GM18870 (cell line): ENCODE measurements around the gene NR3C1.
"Not testable (repeated sequence)": the region's sequence is repeated elsewhere in the genome, so short reads cannot be mapped to it uniquely, and the experiment has no call there.

ENCODE experiments used
- ATAC-seq: cut with Tn5 transposase; IDR thresholded peaks from one replicate; pipeline ENCODE4 v1.9.1; 2021; ENCODE audit warnings: moderate library complexity; ENCODE audit not compliant: unreplicated experiment

The NR3C1 gene

DNA sequence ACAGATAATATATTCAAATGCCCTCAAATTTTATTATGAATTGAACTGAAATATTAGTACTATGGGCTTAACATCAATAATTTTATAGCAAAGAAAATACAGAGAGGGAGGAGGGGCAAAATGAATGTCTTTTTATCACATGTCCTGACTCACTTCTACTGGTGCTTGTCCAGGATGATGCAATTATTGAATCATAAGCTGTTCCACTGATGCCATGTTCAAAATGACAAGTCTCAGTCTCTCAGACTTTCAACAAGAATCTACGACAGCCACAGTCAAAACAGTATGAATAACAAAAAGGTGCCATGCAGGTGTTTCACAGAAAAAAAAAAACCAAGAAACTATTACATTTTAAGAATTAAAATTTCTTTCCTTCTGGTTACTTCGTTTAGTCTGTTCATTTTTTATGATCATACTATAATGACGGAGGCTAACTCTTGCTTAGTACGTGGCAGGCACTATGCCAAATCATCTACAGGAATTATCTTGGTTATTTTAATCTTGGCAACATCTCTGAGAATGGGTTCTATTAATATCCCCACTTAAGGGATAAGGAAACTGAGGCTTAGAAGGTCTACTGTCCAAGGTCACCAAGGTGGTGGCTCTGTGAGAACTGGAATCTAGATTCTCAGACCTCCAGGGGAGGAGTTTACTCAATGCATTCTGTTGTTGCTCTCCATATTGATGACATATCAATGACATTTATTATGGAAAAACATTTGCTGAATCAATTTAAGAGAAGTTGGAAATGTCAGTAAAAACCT, 61.5 kb downstream of the NR3C1 start:
- ATAC-seq: no peak

- ATAC-seq: no peak
Observed at GRCh38 chr5:143340891-143341685, 62.4 kb downstream of the NR3C1 start.

DNA sequence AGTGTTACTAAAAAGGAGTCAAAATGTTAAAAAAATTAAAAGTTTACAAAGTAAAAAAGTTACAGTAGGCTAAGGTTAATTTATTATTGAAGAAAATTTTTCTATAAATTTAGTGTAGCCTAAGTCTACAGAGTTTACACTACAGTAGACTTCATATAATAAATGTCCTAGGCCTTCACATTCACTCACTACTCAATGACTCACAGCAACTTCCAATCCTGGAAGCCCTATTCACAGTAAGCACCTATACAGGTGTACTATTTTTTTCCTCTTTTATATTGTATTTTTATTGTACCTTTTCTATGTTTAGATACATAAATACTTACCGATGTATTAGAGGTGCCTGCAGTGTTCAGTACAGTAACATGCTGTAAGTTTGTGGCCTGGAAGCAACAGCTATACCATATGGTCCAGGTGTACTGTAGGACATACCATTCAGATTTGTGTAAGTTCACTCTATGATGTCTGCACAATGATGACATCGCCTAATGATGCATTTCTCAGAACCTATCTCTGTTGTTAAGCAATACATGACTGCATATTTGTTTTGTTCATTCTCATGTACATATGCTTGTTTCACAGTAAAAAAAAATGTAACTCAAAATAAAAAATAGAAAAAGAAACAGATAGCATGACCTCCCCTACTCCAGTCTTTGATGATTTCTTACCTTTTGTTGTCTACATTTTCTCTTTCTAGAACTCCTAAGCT, 64.7 kb downstream of the NR3C1 start:
- no peak for ATAC-seq

DNA sequence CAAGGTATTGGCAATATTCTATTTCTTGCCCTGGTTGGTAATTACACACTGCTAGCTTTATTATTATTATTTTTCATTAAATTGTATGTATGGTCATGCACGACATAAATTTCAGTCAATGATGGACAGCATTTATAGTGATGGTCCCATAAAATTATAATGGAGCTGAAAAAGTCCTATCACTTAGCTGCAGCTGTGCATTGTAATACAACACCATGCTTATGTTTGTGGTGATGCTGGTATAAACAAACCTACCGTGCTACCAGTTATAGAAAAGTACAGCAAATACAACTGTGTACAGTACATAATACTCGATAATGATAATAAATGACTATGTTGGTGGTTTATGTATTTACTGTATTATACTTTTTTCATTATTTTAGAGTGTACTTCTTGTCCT, 65.5 kb downstream of the NR3C1 start:
- ATAC-seq: no peak

- no peak for ATAC-seq
Observed at GRCh38 chr5:143336485-143336884, 67.0 kb downstream of the NR3C1 start.

DNA sequence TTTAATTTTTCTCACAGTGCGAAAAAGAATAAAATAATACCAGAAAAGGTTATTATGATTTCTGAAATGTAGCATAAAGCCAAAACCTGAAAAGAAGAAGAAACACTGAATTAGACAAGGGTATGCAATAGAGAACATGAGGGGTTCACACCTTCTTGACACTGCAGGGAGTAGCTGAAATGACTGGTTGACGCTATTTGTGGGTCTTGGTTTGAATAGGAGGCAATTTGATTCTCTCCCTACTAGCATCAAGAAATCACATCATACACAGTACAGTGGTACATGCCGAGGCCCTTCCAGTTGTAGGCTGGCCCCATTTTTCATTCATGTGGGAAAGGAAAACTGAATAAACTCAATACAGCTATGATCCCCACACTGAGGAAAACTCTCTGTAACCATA, 68.6 kb downstream of the NR3C1 start:
- ATAC-seq: no peak

GRCh38 chr5:143334380-143334779, 69.1 kb downstream of the NR3C1 start:
- ATAC-seq: not testable (repeated sequence)

DNA sequence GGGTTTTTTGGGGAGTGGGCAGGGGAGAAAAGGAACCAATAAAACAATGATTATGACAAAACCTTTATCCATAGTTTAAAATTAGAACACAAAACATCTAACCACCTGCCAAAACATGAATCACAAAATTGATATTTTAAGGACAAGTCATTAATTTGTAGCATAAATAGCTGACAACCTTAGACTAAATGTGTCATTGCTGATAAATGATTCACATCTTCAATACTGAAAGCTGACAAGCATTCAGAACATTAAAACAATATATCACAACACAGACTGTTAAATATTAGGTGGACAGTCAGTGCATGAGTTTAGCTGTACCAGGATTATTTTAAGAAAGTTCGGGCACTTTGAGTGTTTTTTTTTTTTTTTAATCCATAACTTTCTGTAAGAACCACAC, 71.5 kb downstream of the NR3C1 start:
- ATAC-seq: no peak

- ATAC-seq: no peak
Observed at GRCh38 chr5:143329843-143330242, 73.6 kb downstream of the NR3C1 start.

DNA sequence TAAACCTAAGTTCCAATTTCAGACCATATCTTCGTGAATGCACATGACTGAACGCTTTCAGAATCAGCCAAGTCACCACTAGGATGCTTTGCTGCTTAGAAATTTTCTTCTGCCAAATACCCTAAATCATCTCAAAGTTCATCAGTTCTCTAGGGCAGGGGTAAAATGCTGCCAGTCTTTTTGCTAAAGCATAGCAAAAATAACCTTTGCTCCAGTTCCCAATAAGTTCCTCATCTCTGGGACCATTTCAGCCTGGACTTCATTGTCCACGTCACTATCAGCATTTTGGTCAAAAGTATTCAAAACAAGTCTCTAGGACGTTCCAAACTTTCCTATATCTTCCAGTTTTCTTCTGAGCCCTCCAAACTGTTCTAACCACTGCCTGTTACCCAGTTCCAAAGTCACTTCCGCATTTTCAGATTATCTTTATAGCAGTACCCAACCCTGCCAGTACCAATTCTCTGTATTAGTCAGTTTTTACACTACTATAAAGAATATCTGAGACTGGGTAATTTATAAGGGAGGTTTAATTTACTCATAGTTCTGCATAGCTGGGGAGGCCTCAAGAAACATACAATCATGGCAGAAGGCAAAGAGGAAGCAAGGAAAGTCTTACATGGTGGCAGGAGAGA, 74.8 kb downstream of the NR3C1 start:
- no peak for ATAC-seq

DNA sequence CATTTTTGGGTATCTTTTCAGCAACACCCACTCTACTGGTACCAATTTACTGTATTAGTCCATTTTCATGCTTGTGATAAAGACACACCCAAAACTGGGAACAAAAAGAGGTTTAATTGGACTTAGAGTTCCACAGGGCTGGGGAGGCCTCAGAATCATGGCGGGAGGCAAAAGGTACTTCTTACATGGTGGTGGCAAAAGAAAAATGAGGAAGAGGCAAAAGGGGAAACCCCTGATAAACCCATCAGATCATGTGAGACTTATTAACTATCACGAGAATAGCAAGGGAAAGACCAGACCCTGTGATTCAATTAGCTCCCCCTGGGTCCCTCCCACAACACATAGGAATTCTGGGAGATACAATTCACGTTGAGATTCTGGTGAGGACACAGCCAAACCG, 78.4 kb downstream of the NR3C1 start:
- not testable (repeated sequence) for ATAC-seq

GRCh38 chr5:143322931-143323630, 80.4 kb downstream of the NR3C1 start:
- not testable (repeated sequence) for ATAC-seq

DNA sequence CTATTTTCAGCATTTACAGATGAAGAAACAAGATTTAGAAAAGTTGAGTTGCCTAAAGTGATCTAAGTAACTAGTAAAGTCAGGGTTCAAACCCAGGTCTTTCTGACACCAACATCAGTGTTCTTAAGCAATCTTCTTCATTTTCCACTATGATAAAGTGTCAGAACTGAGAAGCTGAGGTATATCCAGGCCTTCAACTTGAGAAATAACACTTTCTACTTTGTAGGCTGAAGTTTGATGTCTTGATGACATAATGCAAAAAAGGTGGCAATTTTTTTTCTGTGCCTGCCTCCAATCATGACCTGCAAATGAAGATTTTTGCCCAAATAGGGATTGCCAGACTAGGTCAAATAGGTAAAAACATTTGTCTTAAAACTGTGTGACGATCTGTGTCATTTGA, 81.3 kb downstream of the NR3C1 start:
- ATAC-seq: no peak

DNA sequence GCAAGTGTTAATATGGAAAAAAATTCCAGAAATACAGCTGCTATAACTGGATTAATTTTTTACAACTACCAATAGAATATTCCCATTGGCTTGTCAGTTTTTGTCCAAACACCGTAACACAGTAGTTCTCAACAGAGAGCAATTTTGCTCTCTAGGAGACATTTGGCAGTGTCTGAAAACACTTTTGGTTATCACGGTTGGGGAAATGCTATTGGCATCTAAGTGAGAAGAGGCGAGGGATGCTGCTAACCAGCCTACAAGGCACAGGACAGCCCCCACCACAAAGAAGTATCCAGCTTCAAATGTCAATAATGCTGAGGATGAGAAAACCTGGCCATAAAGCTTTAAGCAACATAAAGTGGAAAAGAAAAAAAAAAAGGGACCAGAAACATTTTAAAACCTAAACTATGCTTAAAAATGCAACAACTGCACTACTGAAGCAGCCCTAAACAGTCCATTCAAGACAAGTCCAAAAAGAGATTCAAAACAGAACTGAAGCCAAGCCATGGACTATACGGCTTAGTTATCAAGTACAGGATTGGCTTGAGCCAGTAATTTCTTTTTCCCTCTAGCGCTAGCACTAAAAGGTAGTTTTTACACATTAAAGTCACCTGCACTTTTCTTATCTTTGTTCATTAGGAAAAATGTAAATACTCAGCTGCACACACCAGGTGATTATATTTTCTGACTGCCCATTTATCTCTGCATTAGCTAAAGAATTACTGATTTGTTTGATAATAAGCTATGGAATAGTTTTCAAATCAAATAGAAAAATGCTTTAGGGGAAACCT, 83.9 kb downstream of the NR3C1 start:
- ATAC-seq: no peak

GRCh38 chr5:143318833-143319232, 84.7 kb downstream of the NR3C1 start:
- ATAC-seq: no peak

- ATAC-seq: no peak
Observed at GRCh38 chr5:143318270-143318669, 85.2 kb downstream of the NR3C1 start.

DNA sequence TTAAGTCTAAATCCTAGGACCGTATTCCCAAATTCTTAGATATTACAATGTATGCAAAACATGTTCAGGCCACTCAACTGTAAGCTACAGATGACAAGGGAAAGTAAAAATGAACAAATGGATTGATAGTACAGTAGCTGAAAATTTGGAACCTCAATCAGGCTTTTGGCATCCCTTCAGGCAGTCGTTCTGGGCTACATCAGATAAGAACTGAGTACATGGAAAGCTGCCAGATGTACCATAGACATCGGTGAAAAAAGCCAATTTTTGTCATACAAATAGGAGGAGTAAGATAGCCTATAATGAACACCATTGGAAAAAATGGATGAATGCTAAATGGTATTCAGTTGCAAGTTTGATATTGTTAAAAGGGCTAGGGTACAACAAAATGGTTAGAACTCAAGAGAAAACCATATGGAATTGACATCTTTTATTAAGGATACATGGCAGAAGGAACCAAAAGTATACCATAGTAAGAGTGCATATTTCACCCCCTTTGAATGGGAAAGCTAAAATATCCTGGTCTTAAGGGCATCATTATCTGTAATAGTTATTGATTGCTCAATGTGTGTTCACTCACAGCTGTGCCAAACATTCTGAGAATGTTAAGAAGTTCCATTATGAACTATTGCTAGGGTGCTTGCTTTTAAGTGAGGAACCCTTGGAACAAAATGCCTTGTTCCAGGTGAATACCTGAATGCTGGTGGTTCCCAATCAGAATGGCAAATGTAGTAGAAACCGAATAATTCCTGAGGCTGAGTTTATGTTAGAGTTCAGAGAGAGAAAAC, 86.4 kb downstream of the NR3C1 start:
- ATAC-seq: no peak

DNA sequence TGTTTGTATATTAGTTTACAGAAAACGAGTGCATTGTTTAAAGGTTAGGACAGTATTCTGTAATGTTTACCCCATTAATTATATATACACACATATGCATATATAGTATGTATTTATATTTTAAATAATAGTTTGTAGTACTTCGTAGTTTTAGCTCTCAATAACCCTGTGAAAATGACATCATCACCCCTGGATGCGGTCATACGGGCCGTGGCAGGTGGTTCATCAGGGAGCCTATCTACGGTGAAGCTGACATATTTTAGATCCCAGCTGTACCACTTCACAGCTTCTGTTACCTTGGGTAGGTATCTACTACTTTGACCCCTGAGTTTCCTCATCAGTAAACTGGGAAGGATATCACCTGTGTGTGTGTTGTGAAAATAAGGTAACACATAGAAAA, 87.1 kb downstream of the NR3C1 start:
- no peak for ATAC-seq

DNA sequence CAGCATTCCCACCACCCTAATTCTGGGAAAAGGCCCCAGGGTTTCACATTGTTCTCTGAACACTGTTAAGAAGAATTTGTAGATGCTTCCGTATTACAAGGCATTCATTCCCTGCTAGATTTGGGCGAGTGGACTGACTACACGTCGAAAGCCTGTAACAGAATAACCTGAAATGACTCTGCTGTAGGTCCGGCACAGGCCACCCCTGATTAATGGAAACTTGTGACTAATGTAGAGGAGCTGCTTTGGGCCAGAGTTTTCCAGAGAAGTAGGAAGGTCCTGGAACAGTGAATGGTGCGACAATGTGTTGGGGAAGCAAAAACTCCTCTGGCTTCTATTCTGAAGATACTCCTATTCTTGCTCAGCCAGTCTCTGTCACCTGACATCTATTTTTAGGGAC, 87.6 kb downstream of the NR3C1 start:
- no peak for ATAC-seq
